ENCODE results near the gene DNMT3A. TPM values are rescaled to one million over a fixed set of nuclear protein-coding genes. Genes with fewer than 3 reads are reported as not detected.

Gene DNMT3A
- total and polyA plus RNA-seq, 2 donors (not counting 1 experiment from before 2014, with no cell fraction given), result 8.9 to 24.5 TPM

DNA sequence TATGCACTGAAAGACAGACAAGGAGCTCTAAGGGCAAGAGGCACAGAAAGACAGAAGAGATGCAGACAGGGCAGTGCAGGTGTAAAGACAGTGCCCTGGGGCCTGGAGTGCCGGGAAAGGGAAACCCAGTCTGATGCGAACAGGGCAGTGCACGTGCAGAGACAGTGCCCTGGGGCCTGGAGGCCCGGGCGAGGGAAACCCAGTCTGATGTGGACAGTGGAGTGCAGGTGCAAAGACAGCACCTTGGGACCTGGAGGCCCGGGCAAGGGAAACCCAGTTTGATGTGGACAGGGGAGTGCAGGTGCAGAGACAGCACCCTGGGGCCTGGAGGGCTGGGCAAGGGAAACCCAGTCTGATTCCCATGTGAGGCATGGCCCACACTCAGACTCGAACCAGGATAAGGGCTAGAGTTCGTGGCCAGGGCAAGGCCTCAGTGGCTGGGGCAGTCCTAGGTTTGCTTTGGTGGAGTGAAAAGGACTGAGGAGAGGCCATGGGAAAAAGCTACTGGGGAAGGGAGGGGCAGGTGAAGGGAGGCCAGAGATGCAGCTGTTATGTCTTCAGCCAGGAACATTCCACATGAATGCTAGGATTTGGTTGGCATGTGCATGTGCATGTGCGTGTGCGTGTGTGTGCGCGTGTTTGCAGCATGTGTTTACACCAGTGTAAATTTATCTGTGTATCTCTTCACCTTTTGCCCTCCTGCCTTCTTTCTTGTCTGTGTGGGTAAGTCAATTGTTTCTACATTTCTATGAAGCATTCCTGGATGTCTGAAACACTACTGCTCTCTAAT, 39.1 kb upstream of the DNMT3A start:
- Histone ChIP-seq H3K4me1 (ENCODE audit: control insufficient read depth in 2 of 2, insufficient read depth in 2 of 2, low read length in 2 of 2) (peaks cover 31 to 38% of the 10 kb centered on the region in 2 donors), H4K20me1 (ENCODE audit: control insufficient read depth, insufficient read depth, low read length, poor library complexity, severe bottlenecking) (no peaks in the 10 kb centered on the region), H3K27me3 (replicated peaks in 1 of 4; ENCODE audit: control extremely low read depth in 1 of 4, control insufficient read depth in 3 of 4, insufficient read depth in 4 of 4, low read length in 3 of 4) (no peaks in the 10 kb centered on the region), H3K79me2 (ENCODE audit: control insufficient read depth, insufficient read depth, low read length) (peaks cover 5% of the 10 kb centered on the region), H3K36me3 (replicated peaks in 1 of 2; ENCODE audit: control extremely low read depth in 1 of 2, control insufficient read depth in 1 of 2, extremely low read depth in 1 of 2, insufficient read depth in 2 of 2, low read length in 1 of 2) (no peaks in the 10 kb centered on the region), H2AFZ (ENCODE audit: insufficient read depth, low read depth, low read length, poor library complexity, severe bottlenecking) (no peak overlapping the region), H3K9me3 (ENCODE audit: control extremely low read depth in 1 of 3, control insufficient read depth in 2 of 3, insufficient read depth in 1 of 3, low read length in 2 of 3) (peaks cover 0 to 7% (median 0%) of the 10 kb centered on the region in 3 donors), H3K9ac (ENCODE audit: low read length) (no peak overlapping the region), H3K4me3 (ENCODE audit: control extremely low read depth in 1 of 5, extremely low read depth in 1 of 5, insufficient read depth in 1 of 5, low read depth in 2 of 5, low read length in 4 of 5) (no peak overlapping the region), H3K4me2 (replicated peaks; ENCODE audit: low read depth, low read length, poor library complexity, severe bottlenecking) (no peak overlapping the region), H3K27ac (ENCODE audit: low read length in 2 of 2) (no peak overlapping the region)
- H3K27me3 Mint-ChIP-seq, result no peaks in the 10 kb centered on the region
- intact Hi-C loops (cut with micrococcal nuclease), result no loop called here
- no peak overlapping the region for H3K4me3 Mint-ChIP-seq
- DNase-seq (peak; percentile 1), ATAC-seq (ENCODE audit: low read depth) (no peak)
- 89% methylated on average over 10 of the region's 12 CpGs for WGBS (ENCODE audit: insufficient coverage)
- no peak overlapping the region for H3K27ac Mint-ChIP-seq
- ChIA-PET CTCF (interaction anchor here (0.8 to 1.5 kb wide), 2 partner anchors 19 to 24 kb away, joined by 3 to 6 read pairs; no protein-coding TSS in a partner anchor), POLR2A (interaction anchor here (1.0 kb wide), 1 partner anchor 28 kb away, joined by 7 read pairs; no protein-coding TSS in a partner anchor)
- no peaks in the 10 kb centered on the region for H3K9me3 Mint-ChIP-seq (ENCODE audit: insufficient read depth)
- TF ChIP-seq EZH2 (IDR thresholded peaks at IDR 0.05; ENCODE audit: borderline replicate concordance, insufficient read depth, low read depth, low read length, poor library complexity, severe bottlenecking), result no peak
- TF ChIP-seq, protein P1, sequence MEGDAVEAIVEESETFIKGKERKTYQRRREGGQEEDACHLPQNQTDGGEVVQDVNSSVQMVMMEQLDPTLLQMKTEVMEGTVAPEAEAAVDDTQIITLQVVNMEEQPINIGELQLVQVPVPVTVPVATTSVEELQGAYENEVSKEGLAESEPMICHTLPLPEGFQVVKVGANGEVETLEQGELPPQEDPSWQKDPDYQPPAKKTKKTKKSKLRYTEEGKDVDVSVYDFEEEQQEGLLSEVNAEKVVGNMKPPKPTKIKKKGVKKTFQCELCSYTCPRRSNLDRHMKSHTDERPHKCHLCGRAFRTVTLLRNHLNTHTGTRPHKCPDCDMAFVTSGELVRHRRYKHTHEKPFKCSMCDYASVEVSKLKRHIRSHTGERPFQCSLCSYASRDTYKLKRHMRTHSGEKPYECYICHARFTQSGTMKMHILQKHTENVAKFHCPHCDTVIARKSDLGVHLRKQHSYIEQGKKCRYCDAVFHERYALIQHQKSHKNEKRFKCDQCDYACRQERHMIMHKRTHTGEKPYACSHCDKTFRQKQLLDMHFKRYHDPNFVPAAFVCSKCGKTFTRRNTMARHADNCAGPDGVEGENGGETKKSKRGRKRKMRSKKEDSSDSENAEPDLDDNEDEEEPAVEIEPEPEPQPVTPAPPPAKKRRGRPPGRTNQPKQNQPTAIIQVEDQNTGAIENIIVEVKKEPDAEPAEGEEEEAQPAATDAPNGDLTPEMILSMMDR (IDR thresholded peaks at IDR 0.05), result no peak
- peaks cover 31% of the 10 kb centered on the region for H3K4me1 Mint-ChIP-seq

DNA sequence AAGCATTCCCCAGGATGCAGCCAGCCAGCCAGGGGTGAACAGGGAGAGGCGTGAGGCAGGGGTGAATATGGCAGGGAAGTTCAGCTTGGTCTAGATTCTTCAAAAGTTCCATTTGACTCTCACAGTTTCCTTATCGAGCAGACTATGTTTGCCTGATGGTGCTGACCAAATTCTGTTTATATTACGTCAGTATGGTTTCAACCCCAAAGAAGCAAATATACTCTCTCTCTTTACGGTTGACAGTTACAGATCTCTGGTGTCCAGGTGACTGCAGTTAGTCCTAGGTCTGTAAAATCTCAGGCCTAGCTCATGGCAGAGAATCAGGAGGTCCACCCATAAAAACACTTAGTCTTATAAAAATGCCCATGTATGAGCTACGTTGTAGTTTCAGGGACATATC, 38.3 kb upstream of the DNMT3A start:
- Histone ChIP-seq H3K27me3 (replicated peaks in 1 of 4; ENCODE audit: control extremely low read depth in 1 of 4, control insufficient read depth in 3 of 4, insufficient read depth in 4 of 4, low read length in 3 of 4) (no peaks in the 10 kb centered on the region), H2AFZ (ENCODE audit: insufficient read depth, low read depth, low read length, poor library complexity, severe bottlenecking) (no peak overlapping the region), H3K36me3 (replicated peaks in 1 of 2; ENCODE audit: control extremely low read depth in 1 of 2, control insufficient read depth in 1 of 2, extremely low read depth in 1 of 2, insufficient read depth in 2 of 2, low read length in 1 of 2) (no peaks in the 10 kb centered on the region), H4K20me1 (ENCODE audit: control insufficient read depth, insufficient read depth, low read length, poor library complexity, severe bottlenecking) (no peaks in the 10 kb centered on the region), H3K4me2 (replicated peaks; ENCODE audit: low read depth, low read length, poor library complexity, severe bottlenecking) (no peak overlapping the region), H3K4me1 (ENCODE audit: control insufficient read depth in 2 of 2, insufficient read depth in 2 of 2, low read length in 2 of 2) (peaks cover 31 to 41% of the 10 kb centered on the region in 2 donors), H3K79me2 (ENCODE audit: control insufficient read depth, insufficient read depth, low read length) (peaks cover 5% of the 10 kb centered on the region), H3K9ac (ENCODE audit: low read length) (no peak overlapping the region), H3K9me3 (ENCODE audit: control extremely low read depth in 1 of 3, control insufficient read depth in 2 of 3, insufficient read depth in 1 of 3, low read length in 2 of 3) (peaks cover 0 to 7% (median 0%) of the 10 kb centered on the region in 3 donors), H3K4me3 (ENCODE audit: control extremely low read depth in 1 of 5, extremely low read depth in 1 of 5, insufficient read depth in 1 of 5, low read depth in 2 of 5, low read length in 4 of 5) (no peak overlapping the region), H3K27ac (ENCODE audit: low read length in 2 of 2) (no peak overlapping the region)
- intact Hi-C loops (cut with micrococcal nuclease), result no loop called here
- no peak for TF ChIP-seq EZH2 (IDR thresholded peaks at IDR 0.05; ENCODE audit: borderline replicate concordance, insufficient read depth, low read depth, low read length, poor library complexity, severe bottlenecking)
- TF ChIP-seq, protein P1 (IDR thresholded peaks at IDR 0.05), result no peak
- ATAC-seq (ENCODE audit: low read depth), result no peak
- H3K4me3 Mint-ChIP-seq, result no peak overlapping the region
- 100% methylated on average over 5 of the region's 5 CpGs for WGBS (ENCODE audit: insufficient coverage)
- CTCF ChIA-PET, result no interaction called here
- H3K4me1 Mint-ChIP-seq, result peaks cover 34% of the 10 kb centered on the region
- H3K27me3 Mint-ChIP-seq, result no peaks in the 10 kb centered on the region
- H3K9me3 Mint-ChIP-seq (ENCODE audit: insufficient read depth), result no peaks in the 10 kb centered on the region
- POLR2A ChIA-PET, result no interaction called here
- H3K27ac Mint-ChIP-seq, result no peak overlapping the region
- no peak for DNase-seq

Measured in B cell (primary cell).